Measurements from ENCODE around the gene TMEM131L. TPM values are rescaled to one million over a fixed set of nuclear protein-coding genes. Genes with fewer than 3 reads are reported as not detected.

The TMEM131L gene
- total and polyA plus RNA-seq, 9 donors, result 3.6 to 18.4 (median 10.7) TPM

- Histone ChIP-seq H3K27ac (no peak overlapping the region), H3K9me3 (no peaks in the 10 kb centered on the region), H3K4me1 (ENCODE audit: insufficient read depth) (peaks cover 17% of the 10 kb centered on the region), H3K27me3 (no peaks in the 10 kb centered on the region), H3K36me3 (no peaks in the 10 kb centered on the region), H3K4me3 (no peak overlapping the region)
- DNase-seq, result no peak
- intact Hi-C loops (cut with DNase I), result no loop called here
- WGBS, 3 donors, result 97 to 99% (median 97%) methylated on average over 10 of the region's 10 CpGs
- TF ChIP-seq EP300 (IDR thresholded peaks at IDR 0.05), result no peak
- TF ChIP-seq CTCF (IDR thresholded peaks at IDR 0.05), result no peak
- no peak for TF ChIP-seq POLR2A (IDR thresholded peaks at IDR 0.05)
Observed at GRCh38 chr4:153521478-153521877, 55.3 kb downstream of the TMEM131L start.

- DNase-seq, result no peak
- WGBS, 3 donors, result 88 to 92% (median 90%) methylated on average over 17 of the region's 17 CpGs
- H3K27me3 ChIP-seq, result no peaks in the 10 kb centered on the region
- TF ChIP-seq EP300 (IDR thresholded peaks at IDR 0.05) (no peak), CTCF (IDR thresholded peaks at IDR 0.05) (no peak), POLR2A (IDR thresholded peaks at IDR 0.05) (no peak)
- intact Hi-C loops (cut with DNase I), result no loop called here
- H3K4me3 ChIP-seq, result no peak overlapping the region
- no peak overlapping the region for H3K27ac ChIP-seq
- no peaks in the 10 kb centered on the region for H3K36me3 ChIP-seq
- no peaks in the 10 kb centered on the region for H3K9me3 ChIP-seq
- H3K4me1 ChIP-seq (ENCODE audit: insufficient read depth), result peaks cover 17% of the 10 kb centered on the region
Observed at GRCh38 chr4:153521999-153522801, 56.0 kb downstream of the TMEM131L start.

DNA sequence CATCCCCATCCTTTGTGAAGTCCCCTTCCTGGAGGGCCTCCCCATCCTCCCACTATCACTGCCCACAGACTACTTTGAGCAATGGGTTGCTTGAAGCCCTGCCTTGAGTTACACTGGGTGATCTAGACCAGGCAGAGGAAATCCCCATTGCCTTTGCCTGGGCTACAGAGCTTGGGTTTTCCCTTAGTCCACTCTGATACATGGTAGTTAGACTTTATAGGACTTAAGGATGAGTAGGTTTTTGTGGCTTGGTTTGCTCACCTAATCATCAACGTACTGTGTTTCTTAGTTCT is 56.6 kb downstream of the TMEM131L start:
- TF ChIP-seq CTCF (IDR thresholded peaks at IDR 0.05) (no peak), POLR2A (IDR thresholded peaks at IDR 0.05) (no peak), EP300 (IDR thresholded peaks at IDR 0.05) (no peak)
- Histone ChIP-seq H3K27ac (no peak overlapping the region), H3K4me3 (no peak overlapping the region), H3K4me1 (ENCODE audit: insufficient read depth) (peaks cover 17% of the 10 kb centered on the region), H3K27me3 (no peaks in the 10 kb centered on the region), H3K36me3 (no peaks in the 10 kb centered on the region), H3K9me3 (no peaks in the 10 kb centered on the region)
- intact Hi-C loops (cut with DNase I), result no loop called here
- no peak for DNase-seq
- WGBS, 3 donors, result 93 to 97% (median 94%) methylated on average over 1 of the region's 1 CpG

DNA sequence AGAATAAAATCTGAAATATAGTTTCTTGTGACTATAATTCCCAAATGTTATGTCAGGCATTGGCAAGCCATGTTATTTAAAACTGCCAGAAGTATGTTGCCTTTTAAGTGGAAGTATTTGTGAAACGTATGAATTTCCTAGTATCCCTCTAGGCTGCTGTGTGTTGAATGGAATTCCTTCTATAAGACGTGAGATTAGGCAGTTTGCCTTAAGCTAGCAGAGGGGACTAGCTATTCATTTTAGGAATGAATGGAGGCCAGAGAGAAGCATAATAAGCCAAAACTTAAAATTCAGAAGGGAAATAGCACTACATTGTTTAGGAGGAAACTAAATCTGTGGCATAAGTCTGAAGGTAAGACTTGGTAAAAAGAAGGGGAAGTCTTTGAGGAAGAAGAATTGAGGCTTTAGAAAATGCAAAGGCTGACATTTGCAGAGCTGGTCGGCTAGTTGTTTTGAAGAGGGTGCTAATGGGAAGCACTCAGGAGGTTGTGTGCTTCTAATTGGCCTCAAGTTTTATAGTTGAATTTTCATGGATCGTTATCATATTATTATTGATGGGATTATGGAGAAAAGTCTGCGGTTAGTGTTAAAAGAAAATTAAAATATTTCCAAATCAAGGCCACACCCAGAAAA is 57.1 kb downstream of the TMEM131L start:
- H3K27ac ChIP-seq, result peak overlapping the region in 1 of 2 donors; percentile 42
- peaks cover 17% of the 10 kb centered on the region for H3K4me1 ChIP-seq (ENCODE audit: insufficient read depth)
- intact Hi-C loops (cut with DNase I), result no loop called here
- no peak for TF ChIP-seq EP300 (IDR thresholded peaks at IDR 0.05)
- no peak for TF ChIP-seq CTCF (IDR thresholded peaks at IDR 0.05)
- no peak for TF ChIP-seq POLR2A (IDR thresholded peaks at IDR 0.05)
- no peaks in the 10 kb centered on the region for H3K27me3 ChIP-seq
- no peak overlapping the region for H3K4me3 ChIP-seq
- H3K9me3 ChIP-seq, result no peaks in the 10 kb centered on the region
- H3K36me3 ChIP-seq, result no peaks in the 10 kb centered on the region
- DNase-seq, result no peak
- 67 to 73% (median 68%) methylated on average over 5 of the region's 5 CpGs for WGBS, 3 donors
